CD4-positive, alpha-beta T cell (primary cell): ENCODE measurements around the gene SOX1. TPM values are rescaled to one million over a fixed set of nuclear protein-coding genes. Genes with fewer than 3 reads are reported as not detected.

Source experiments
- ATAC-seq: fragments of 200-7000 bp; cut with Tn5 transposase; one replicate; pipeline ENCODE4 v1.10.0; 2022; ENCODE audit warnings: mild to moderate bottlenecking; ENCODE audit not compliant: poor library complexity
- CTCF ChIA-PET: fragments of 350-600 bp; sonication (Branson Sonifier 250); formaldehyde crosslinking; loops from one replicate; lab custom pipeline; 2021; ENCODE audit warnings: antibody characterized with exemption, inconsistent platforms; lab: Charles Lee
- POLR2A ChIA-PET: fragments of 350-600 bp; sonication (Branson Sonifier 250); formaldehyde crosslinking; loops from one replicate; lab custom pipeline; 2021; ENCODE audit warnings: antibody characterized with exemption, inconsistent platforms; lab: Charles Lee
- DNase-seq, 14 experiments: peaks; one replicate each; pipeline ENCODE4 v3.0.0-alpha.2; 2013 to 2020; ENCODE audit warnings: mixed read lengths in 2 of 14
- H3K27ac ChIP-seq, 2 donors: one replicate each; pipeline versions ENCODE4 v1.5.1 to v1.7.0; 2013; ENCODE audit warnings: low read length in 2 of 2, low read depth in 1 of 2, mild to moderate bottlenecking in 1 of 2
- H3K27me3 ChIP-seq, 2 experiments: 1 replicate in 1 of 2; 2 replicates in 1 of 2; pipeline versions ENCODE4 v1.6.1 to v1.7.0; 2013; ENCODE audit warnings: low read length in 2 of 2, control low read depth in 1 of 2, mild to moderate bottlenecking in 1 of 2, moderate library complexity in 1 of 2; ENCODE audit not compliant: insufficient read depth in 2 of 2, control insufficient read depth in 1 of 2
- H3K36me3 ChIP-seq: one replicate; pipeline ENCODE4 v1.6.1; 2013; ENCODE audit warnings: low read length, control low read depth; ENCODE audit not compliant: insufficient read depth
- H3K4me1 ChIP-seq: one replicate; pipeline ENCODE4 v1.6.1; 2013; ENCODE audit warnings: low read length, control low read depth; ENCODE audit not compliant: insufficient read depth
- H3K4me3 ChIP-seq: one replicate; pipeline ENCODE4 v1.5.1; 2013; ENCODE audit warnings: mild to moderate bottlenecking, low read length, moderate library complexity
- H3K9me3 ChIP-seq, 2 experiments: 1 replicate in 1 of 2; 2 replicates in 1 of 2; pipeline versions ENCODE4 v1.6.1 to v1.7.0; 2013; ENCODE audit warnings: low read length in 2 of 2, mild to moderate bottlenecking in 2 of 2, control low read depth in 1 of 2, moderate library complexity in 1 of 2; ENCODE audit not compliant: control insufficient read depth in 1 of 2, insufficient read depth in 1 of 2
- H3K27ac Mint-ChIP-seq: one replicate; pipeline ENCODE4 v1.8.0; 2020; ENCODE audit warnings: mixed read lengths
- H3K27me3 Mint-ChIP-seq: one replicate; pipeline ENCODE4 v1.8.0; 2021; ENCODE audit warnings: mixed read lengths
- H3K36me3 Mint-ChIP-seq: one replicate; pipeline ENCODE4 v1.8.0; 2021; ENCODE audit warnings: low read depth, mixed read lengths
- H3K4me1 Mint-ChIP-seq: one replicate; pipeline ENCODE4 v1.8.0; 2021; ENCODE audit warnings: low read depth, mixed read lengths
- H3K4me3 Mint-ChIP-seq: one replicate; pipeline ENCODE4 v1.8.0; 2020; ENCODE audit warnings: mild to moderate bottlenecking, mixed read lengths
- H3K9me3 Mint-ChIP-seq: one replicate; pipeline ENCODE4 v1.8.0; 2020; ENCODE audit warnings: mixed read lengths
- CTCF ChIP-seq: fragments of 200-600 bp; IDR thresholded peaks from one replicate; pipeline ENCODE4 v1.8.0; 2022; ENCODE audit warnings: antibody characterized with exemption, mild to moderate bottlenecking
- intact Hi-C, 2 experiments: fragments of 100-400 bp; cut with DNase I in 1 of 2; cut with micrococcal nuclease in 1 of 2; formaldehyde crosslinking; loops; one replicate each; pipeline versions ENCODE4 v1.15.1 to v1.9.0; 2023 to 2025; cut with DNase I, micrococcal nuclease
- total RNA-seq, 174 experiments: library from RNA in 2 of 174; stranded (reverse) in 2 of 174; gene quantifications; one replicate each; pipeline ENCODE4 v1.2.3 and lab custom pipeline; 2021 to 2026

The SOX1 gene
- total RNA-seq, 2 experiments from 2014 or later = not detected

GRCh38 chr13:112071102-112071722 lies 4.3 kb downstream of the SOX1 start:
- H3K27me3 ChIP-seq = peaks cover 59 to 75% of the 10 kb centered on the region in 2 experiments
- H3K4me3 Mint-ChIP-seq = no peak overlapping the region
- H3K27ac Mint-ChIP-seq = no peak overlapping the region

GRCh38 chr13:112071723-112072533 lies 5.0 kb downstream of the SOX1 start:
- Histone ChIP-seq H3K9me3 (peaks cover 11 to 46% of the 10 kb centered on the region in 2 experiments), H3K27me3 (peaks cover 59 to 78% of the 10 kb centered on the region in 2 experiments), H3K4me1 (peaks cover 3% of the 10 kb centered on the region), H3K36me3 (no peaks in the 10 kb centered on the region), H3K4me3 (no peak overlapping the region), H3K27ac (no peak overlapping the region)
- peaks cover 14% of the 10 kb centered on the region for H3K36me3 Mint-ChIP-seq
- peak overlapping the region; percentile 68 for H3K4me3 Mint-ChIP-seq
- H3K4me1 Mint-ChIP-seq = peaks cover 11% of the 10 kb centered on the region
- no peak overlapping the region for H3K27ac Mint-ChIP-seq
- POLR2A ChIA-PET = no interaction called here
- no peaks in the 10 kb centered on the region for H3K9me3 Mint-ChIP-seq
- DNase-seq (no peak), ATAC-seq (no peak)
- intact Hi-C loops = no loop called here
- no peak for TF ChIP-seq CTCF
- peaks cover 69% of the 10 kb centered on the region for H3K27me3 Mint-ChIP-seq
- CTCF ChIA-PET = no interaction called here

More at GRCh38 chr13:112071102-112071722, 4.3 kb downstream of the SOX1 start:
- Mint-ChIP-seq H3K36me3 (peaks cover 14% of the 10 kb centered on the region), H3K9me3 (no peaks in the 10 kb centered on the region), H3K27me3 (peaks cover 64% of the 10 kb centered on the region), H3K4me1 (peaks cover 11% of the 10 kb centered on the region)
- H3K4me1 ChIP-seq = peaks cover 5% of the 10 kb centered on the region
- no peak for TF ChIP-seq CTCF
- CTCF ChIA-PET = no interaction called here
- intact Hi-C loops = no loop called here
- ATAC-seq = no peak
- no peak overlapping the region for H3K27ac ChIP-seq
- H3K4me3 ChIP-seq = no peak overlapping the region
- H3K9me3 ChIP-seq = peaks cover 11 to 47% of the 10 kb centered on the region in 2 experiments
- POLR2A ChIA-PET = no interaction called here
- no peak for DNase-seq
- no peaks in the 10 kb centered on the region for H3K36me3 ChIP-seq

DNA sequence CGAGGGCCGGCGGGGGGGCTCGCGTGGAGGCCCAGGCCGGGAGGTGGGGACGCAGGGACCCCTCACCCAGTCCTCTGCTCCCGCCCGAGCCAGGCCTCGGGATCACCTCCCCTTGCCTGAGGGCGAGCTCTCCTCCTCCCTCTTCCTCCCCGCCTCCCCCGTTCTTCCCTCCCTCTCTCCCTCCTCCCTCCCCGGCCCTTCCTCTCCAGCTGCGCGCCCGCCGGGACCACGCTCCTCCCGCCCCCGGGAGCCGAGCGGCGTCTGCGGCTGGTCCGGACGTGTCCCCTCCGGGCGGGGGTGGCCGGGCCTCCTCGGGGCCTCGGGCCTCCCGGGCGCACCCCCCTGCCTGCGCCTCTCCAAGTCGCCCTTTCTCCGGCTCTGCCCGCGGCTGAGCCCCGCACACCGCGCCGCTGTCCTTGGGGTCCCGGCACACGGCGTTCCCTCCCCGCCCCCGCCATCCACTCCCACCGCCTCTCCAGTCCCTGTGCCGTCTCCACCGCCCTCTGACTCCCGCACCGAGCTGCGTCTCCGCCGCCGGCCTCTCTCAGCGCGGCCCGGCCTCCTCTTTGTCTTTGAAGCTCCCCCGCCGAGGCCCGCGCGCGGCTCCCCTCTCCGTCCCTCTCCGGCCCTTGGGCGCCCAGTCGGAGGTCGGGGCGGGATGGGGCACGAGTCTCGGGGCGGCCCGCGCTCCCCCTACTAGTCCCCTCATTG lies 5.7 kb downstream of the SOX1 start:
- ChIA-PET POLR2A (no interaction called here), CTCF (no interaction called here)
- Mint-ChIP-seq H3K4me3 (no peak overlapping the region), H3K27ac (no peak overlapping the region), H3K4me1 (peaks cover 11% of the 10 kb centered on the region), H3K36me3 (peaks cover 14% of the 10 kb centered on the region), H3K9me3 (no peaks in the 10 kb centered on the region), H3K27me3 (peaks cover 71% of the 10 kb centered on the region)
- intact Hi-C loops = no loop called here
- Histone ChIP-seq H3K9me3 (peaks cover 11 to 45% of the 10 kb centered on the region in 2 experiments), H3K4me1 (no peaks in the 10 kb centered on the region), H3K4me3 (no peak overlapping the region), H3K27me3 (peaks cover 58 to 79% of the 10 kb centered on the region in 2 experiments), H3K36me3 (no peaks in the 10 kb centered on the region), H3K27ac (no peak overlapping the region)
- no peak for ATAC-seq
- TF ChIP-seq CTCF = no peak
- DNase-seq = no peak
